Islet of Langerhans (tissue), 1 donor: ENCODE results near the gene VAC14.

Experiments
- FAIRE-seq: peaks from one replicate; lab custom pipeline; 2011; peaks lifted over from hg19 to GRCh38; lab: Jason Lieb, UNC

VAC14 gene

GRCh38 chr16:70760221-70760620, 40.7 kb downstream of the VAC14 start:
- FAIRE-seq = no peak

GRCh38 chr16:70759666-70760065, 41.3 kb downstream of the VAC14 start:
- no peak for FAIRE-seq

- FAIRE-seq = no peak
Observed at GRCh38 chr16:70758786-70759185, 42.2 kb downstream of the VAC14 start.

- FAIRE-seq = no peak
Observed at GRCh38 chr16:70757183-70757582, 43.8 kb downstream of the VAC14 start.

GRCh38 chr16:70756071-70756470, 44.9 kb downstream of the VAC14 start:
- no peak for FAIRE-seq

GRCh38 chr16:70754851-70755600, 45.9 kb downstream of the VAC14 start:
- no peak for FAIRE-seq

- FAIRE-seq = no peak
Observed at GRCh38 chr16:70754371-70754770, 46.6 kb downstream of the VAC14 start.

GRCh38 chr16:70753694-70754325, 47.1 kb downstream of the VAC14 start:
- no peak for FAIRE-seq

- FAIRE-seq = no peak
Observed at GRCh38 chr16:70753228-70753627, 47.7 kb downstream of the VAC14 start.

GRCh38 chr16:70752426-70752825, 48.5 kb downstream of the VAC14 start:
- FAIRE-seq = no peak

GRCh38 chr16:70751593-70751992, 49.4 kb downstream of the VAC14 start:
- FAIRE-seq = no peak

GRCh38 chr16:70750893-70751467, 50.0 kb downstream of the VAC14 start:
- no peak for FAIRE-seq

- FAIRE-seq = no peak
Observed at GRCh38 chr16:70749681-70750601, 51.0 kb downstream of the VAC14 start.

- FAIRE-seq = no peak
Observed at GRCh38 chr16:70749006-70749678, 51.8 kb downstream of the VAC14 start.

- no peak for FAIRE-seq
Observed at GRCh38 chr16:70747703-70748631, 53.0 kb downstream of the VAC14 start.

- FAIRE-seq = peak; percentile 96
Observed at GRCh38 chr16:70746708-70747424, 54.1 kb downstream of the VAC14 start.

GRCh38 chr16:70746040-70746707, 54.8 kb downstream of the VAC14 start:
- FAIRE-seq = no peak

GRCh38 chr16:70745536-70746025, 55.4 kb downstream of the VAC14 start:
- FAIRE-seq = no peak

GRCh38 chr16:70744366-70744765, 56.6 kb downstream of the VAC14 start:
- no peak for FAIRE-seq
